ENCODE data around the gene IFNA2. TPM values are rescaled to one million over a fixed set of nuclear protein-coding genes. Genes with fewer than 3 reads are reported as not detected.
"Not testable (repeated sequence)": the region's sequence is repeated elsewhere in the genome, so short reads cannot be mapped to it uniquely, and the experiment has no call there.

IFNA2 gene
- total RNA-seq, 1 donor from 2014 or later, result not detected

GRCh38 chr9:21381448-21382339, 3.5 kb downstream of the IFNA2 start:
- DNase-seq (ENCODE audit: extremely low spot score, unreplicated experiment), result no peak
- Mint-ChIP-seq H3K27ac (ENCODE audit: unreplicated experiment) (no peak overlapping the region), H3K36me3 (ENCODE audit: unreplicated experiment) (no peaks in the 10 kb centered on the region), H3K9me3 (ENCODE audit: unreplicated experiment) (no peaks in the 10 kb centered on the region), H3K4me3 (ENCODE audit: unreplicated experiment) (no peak overlapping the region), H3K27me3 (ENCODE audit: unreplicated experiment) (peaks cover 59% of the 10 kb centered on the region), H3K4me1 (ENCODE audit: unreplicated experiment) (no peaks in the 10 kb centered on the region)
- TF ChIP-seq, protein P1, sequence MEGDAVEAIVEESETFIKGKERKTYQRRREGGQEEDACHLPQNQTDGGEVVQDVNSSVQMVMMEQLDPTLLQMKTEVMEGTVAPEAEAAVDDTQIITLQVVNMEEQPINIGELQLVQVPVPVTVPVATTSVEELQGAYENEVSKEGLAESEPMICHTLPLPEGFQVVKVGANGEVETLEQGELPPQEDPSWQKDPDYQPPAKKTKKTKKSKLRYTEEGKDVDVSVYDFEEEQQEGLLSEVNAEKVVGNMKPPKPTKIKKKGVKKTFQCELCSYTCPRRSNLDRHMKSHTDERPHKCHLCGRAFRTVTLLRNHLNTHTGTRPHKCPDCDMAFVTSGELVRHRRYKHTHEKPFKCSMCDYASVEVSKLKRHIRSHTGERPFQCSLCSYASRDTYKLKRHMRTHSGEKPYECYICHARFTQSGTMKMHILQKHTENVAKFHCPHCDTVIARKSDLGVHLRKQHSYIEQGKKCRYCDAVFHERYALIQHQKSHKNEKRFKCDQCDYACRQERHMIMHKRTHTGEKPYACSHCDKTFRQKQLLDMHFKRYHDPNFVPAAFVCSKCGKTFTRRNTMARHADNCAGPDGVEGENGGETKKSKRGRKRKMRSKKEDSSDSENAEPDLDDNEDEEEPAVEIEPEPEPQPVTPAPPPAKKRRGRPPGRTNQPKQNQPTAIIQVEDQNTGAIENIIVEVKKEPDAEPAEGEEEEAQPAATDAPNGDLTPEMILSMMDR (IDR thresholded peaks at IDR 0.05), result no peak

- not testable (repeated sequence) for DNase-seq (ENCODE audit: extremely low spot score, unreplicated experiment); H3K4me3 Mint-ChIP-seq (ENCODE audit: unreplicated experiment); H3K36me3 Mint-ChIP-seq (ENCODE audit: unreplicated experiment); H3K27ac Mint-ChIP-seq (ENCODE audit: unreplicated experiment); H3K9me3 Mint-ChIP-seq (ENCODE audit: unreplicated experiment); H3K4me1 Mint-ChIP-seq (ENCODE audit: unreplicated experiment)
- H3K27me3 Mint-ChIP-seq (ENCODE audit: unreplicated experiment), result peaks cover 28% of the 10 kb centered on the region
Measured at GRCh38 chr9:21371467-21371866, 13.7 kb downstream of the IFNA2 start.

DNA sequence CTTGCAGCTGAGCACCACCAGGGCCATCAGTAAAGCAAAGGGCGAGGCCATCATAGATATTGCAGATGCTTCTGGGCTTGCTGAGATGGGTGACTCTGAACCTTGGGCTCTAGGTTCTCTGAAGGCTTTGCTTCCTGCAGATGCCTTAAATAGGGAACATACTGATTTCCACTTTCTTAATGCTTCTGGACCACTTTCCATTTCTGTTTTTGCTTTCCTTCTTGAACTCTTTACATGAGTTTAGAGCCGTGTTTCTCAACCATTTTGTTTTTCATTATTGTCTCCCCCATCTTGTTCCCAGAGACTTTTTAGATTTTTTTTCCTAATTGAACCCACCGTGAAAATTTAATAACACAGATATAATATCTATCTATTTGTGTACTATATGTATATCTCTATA, 17.2 kb downstream of the IFNA2 start, which contains the start of gene IFNA13:
IFNA13 (minus strand) TSS at position 101 of the 400 bp plus-strand sequence; CDS start at position 54, 47 bp downstream.
- H3K27ac Mint-ChIP-seq (ENCODE audit: unreplicated experiment), result no peak within 1 kb of the TSS
- no peaks in the 10 kb centered on the region for H3K4me1 Mint-ChIP-seq (ENCODE audit: unreplicated experiment)
- H3K4me3 Mint-ChIP-seq (ENCODE audit: unreplicated experiment), result no peak within 1 kb of the TSS
- no peak for DNase-seq (ENCODE audit: extremely low spot score, unreplicated experiment)
- H3K36me3 Mint-ChIP-seq (ENCODE audit: unreplicated experiment), result no peaks in the 10 kb centered on the region
- peaks cover 44% of the 10 kb centered on the region for H3K27me3 Mint-ChIP-seq (ENCODE audit: unreplicated experiment)
- no peaks in the 10 kb centered on the region for H3K9me3 Mint-ChIP-seq (ENCODE audit: unreplicated experiment)
- TF ChIP-seq, protein P1 (IDR thresholded peaks at IDR 0.05), result no peak

- H3K4me3 Mint-ChIP-seq (ENCODE audit: unreplicated experiment); H3K27ac Mint-ChIP-seq (ENCODE audit: unreplicated experiment); H3K36me3 Mint-ChIP-seq (ENCODE audit: unreplicated experiment); H3K4me1 Mint-ChIP-seq (ENCODE audit: unreplicated experiment); H3K9me3 Mint-ChIP-seq (ENCODE audit: unreplicated experiment); DNase-seq (ENCODE audit: extremely low spot score, unreplicated experiment): not testable (repeated sequence)
- peaks cover 44% of the 10 kb centered on the region for H3K27me3 Mint-ChIP-seq (ENCODE audit: unreplicated experiment)
Measured at GRCh38 chr9:21367169-21367568, 18.0 kb downstream of the IFNA2 start.

DNA sequence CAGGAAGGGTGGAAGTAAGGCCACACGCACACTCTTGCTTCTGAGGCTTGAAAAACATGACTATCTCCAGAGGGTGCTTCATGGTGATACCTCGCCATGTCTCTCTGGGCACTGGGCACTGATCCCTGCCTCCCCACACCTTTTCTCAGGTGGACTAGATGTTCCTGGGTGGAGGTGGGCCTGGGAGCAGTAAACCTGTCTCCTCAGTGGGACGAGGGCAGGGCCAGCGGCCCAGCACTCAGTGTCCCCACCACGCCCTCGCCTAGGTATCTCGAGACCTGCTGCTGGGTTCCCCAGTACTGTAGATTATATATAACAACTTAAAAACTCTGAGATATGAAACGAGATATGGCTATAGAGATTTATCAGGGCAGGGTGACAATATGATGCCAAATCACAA, 22.9 kb downstream of the IFNA2 start:
- TF ChIP-seq, protein P1 (IDR thresholded peaks at IDR 0.05), result no peak
- peaks cover 40% of the 10 kb centered on the region for H3K27me3 Mint-ChIP-seq (ENCODE audit: unreplicated experiment)
- no peaks in the 10 kb centered on the region for H3K4me1 Mint-ChIP-seq (ENCODE audit: unreplicated experiment)
- H3K36me3 Mint-ChIP-seq (ENCODE audit: unreplicated experiment), result no peaks in the 10 kb centered on the region
- no peak overlapping the region for H3K27ac Mint-ChIP-seq (ENCODE audit: unreplicated experiment)
- H3K9me3 Mint-ChIP-seq (ENCODE audit: unreplicated experiment), result no peaks in the 10 kb centered on the region
- H3K4me3 Mint-ChIP-seq (ENCODE audit: unreplicated experiment), result no peak overlapping the region
- DNase-seq (ENCODE audit: extremely low spot score, unreplicated experiment), result no peak
